ENCODE measurements around the gene PROCR.

- TF ChIP-seq, protein P1, sequence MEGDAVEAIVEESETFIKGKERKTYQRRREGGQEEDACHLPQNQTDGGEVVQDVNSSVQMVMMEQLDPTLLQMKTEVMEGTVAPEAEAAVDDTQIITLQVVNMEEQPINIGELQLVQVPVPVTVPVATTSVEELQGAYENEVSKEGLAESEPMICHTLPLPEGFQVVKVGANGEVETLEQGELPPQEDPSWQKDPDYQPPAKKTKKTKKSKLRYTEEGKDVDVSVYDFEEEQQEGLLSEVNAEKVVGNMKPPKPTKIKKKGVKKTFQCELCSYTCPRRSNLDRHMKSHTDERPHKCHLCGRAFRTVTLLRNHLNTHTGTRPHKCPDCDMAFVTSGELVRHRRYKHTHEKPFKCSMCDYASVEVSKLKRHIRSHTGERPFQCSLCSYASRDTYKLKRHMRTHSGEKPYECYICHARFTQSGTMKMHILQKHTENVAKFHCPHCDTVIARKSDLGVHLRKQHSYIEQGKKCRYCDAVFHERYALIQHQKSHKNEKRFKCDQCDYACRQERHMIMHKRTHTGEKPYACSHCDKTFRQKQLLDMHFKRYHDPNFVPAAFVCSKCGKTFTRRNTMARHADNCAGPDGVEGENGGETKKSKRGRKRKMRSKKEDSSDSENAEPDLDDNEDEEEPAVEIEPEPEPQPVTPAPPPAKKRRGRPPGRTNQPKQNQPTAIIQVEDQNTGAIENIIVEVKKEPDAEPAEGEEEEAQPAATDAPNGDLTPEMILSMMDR (IDR thresholded peaks at IDR 0.05), result no peak
- no peak for TF ChIP-seq ZFX (IDR thresholded peaks at IDR 0.05; ENCODE audit: borderline replicate concordance)
These were observed 27.9 kb downstream of the PROCR start for GRCh38 chr20:35199740-35200139.
